Keratinocyte (primary cell): Measurements from ENCODE around the gene GOLGB1.

Experiments
- CTCF ChIP-seq, 3 experiments: IDR thresholded peaks in 1 of 3; conservative IDR thresholded peaks in 1 of 3; optimal IDR thresholded peaks in 1 of 3; 2 replicates in 2 of 3; 3 replicates in 1 of 3; pipeline versions ENCODE3 to v1.5.1; 2011; ENCODE audit warnings: low read length in 3 of 3, mild to moderate bottlenecking in 3 of 3, moderate library complexity in 2 of 3, control low read depth in 1 of 3, inconsistent platforms in 1 of 3; ENCODE audit not compliant: insufficient read depth in 2 of 3; ENCODE audit errors: extremely low read depth in 1 of 3
- EZH2 ChIP-seq: IDR thresholded peaks from one replicate; pipeline ENCODE4 v1.6.1; 2012; ENCODE audit warnings: inconsistent platforms, mild to moderate bottlenecking, low read length, moderate library complexity

- TF ChIP-seq CTCF (optimal IDR thresholded peaks at IDR 0.05 in 1 of 3, IDR thresholded peaks at IDR 0.05 in 1 of 3, conservative IDR thresholded peaks at IDR 0.05 in 1 of 3; ENCODE audit: extremely low read depth in 1 of 3, insufficient read depth in 2 of 3, low read length in 3 of 3) (no peak), EZH2 (no peak)
Observed at GRCh38 chr3:121626495-121626894, 123.0 kb downstream of the GOLGB1 start.
